Left colon (tissue), 2 donors: Measurements from ENCODE around the gene CNP. TPM values are rescaled to one million over a fixed set of nuclear protein-coding genes. Genes with fewer than 3 reads are reported as not detected.
"Not testable (repeated sequence)": the region's sequence is repeated elsewhere in the genome, so short reads cannot be mapped to it uniquely, and the experiment has no call there.

Experiments used
- ATAC-seq: fragments of 200-7000 bp; cut with Tn5 transposase; one replicate; pipeline ENCODE4 v1.9.1; 2020; ENCODE audit warnings: mild to moderate bottlenecking, moderate library complexity
- DNase-seq, 2 donors: peaks; one replicate each; pipeline ENCODE4 v3.0.0-alpha.2; 2020
- intact Hi-C, 2 donors: fragments of 100-400 bp; cut with DNase I in 1 of 2; cut with micrococcal nuclease in 1 of 2; formaldehyde crosslinking; loops; one replicate each; pipeline versions ENCODE4 v1.11.2 to v1.14.0; 2022; cut with DNase I, micrococcal nuclease
- total RNA-seq, 2 donors: library from RNA; stranded (reverse); fragmentation: NEBNext Ultra II Directional; extraction: Animal tissue kit (Norgen Biotek cat#: 25700); gene quantifications; one replicate each; pipeline ENCODE4 v1.2.1, GENCODE V29; 2021
- donor health status: DM: no; HTN: no; CAD: no.
- donor health status: DM: yes; HTN: yes; CAD: no.

The CNP gene
- total RNA-seq, 2 donors from 2014 or later = 45.6 to 53.6 TPM

DNA sequence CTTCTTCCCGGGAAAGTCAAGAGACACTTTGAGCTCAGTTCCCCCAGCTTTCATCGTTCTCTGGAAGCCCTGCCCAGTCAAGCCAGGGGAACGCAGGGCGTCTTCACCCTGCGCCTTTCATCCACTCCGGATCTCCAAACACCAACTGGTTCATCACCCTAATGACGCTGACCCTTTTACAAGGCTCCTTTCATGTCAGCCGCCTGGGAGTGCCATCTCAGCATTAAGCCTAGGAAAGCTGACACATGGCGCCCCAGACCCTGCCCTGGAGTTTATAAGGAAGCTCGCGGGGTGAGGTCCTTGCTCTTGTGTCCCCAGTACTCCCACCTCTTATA lies 51.2 kb downstream of the CNP start:
- intact Hi-C loops = no loop called here
- DNase-seq (peak in 1 of 2 donors; percentile 59), ATAC-seq (peak; percentile 22)

DNA sequence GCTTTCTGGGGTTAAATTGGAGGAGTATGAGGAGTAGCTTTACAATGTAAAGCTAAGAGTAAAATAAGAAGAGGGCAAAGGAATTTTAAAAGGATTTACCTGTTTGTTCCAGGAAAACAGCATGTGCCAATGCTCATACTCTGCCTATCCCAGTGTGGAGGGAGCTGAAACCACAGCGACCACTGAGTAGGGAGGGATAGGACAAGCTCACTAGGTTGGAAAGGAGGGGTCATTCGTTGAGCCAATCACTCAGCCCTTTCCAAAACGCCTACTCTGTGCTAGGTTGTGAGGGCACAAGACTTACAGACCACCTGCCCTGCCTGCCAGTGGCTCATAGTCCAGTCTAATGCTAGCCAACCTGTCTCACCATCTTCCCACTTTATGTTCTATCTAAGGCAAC lies 51.7 kb downstream of the CNP start:
- intact Hi-C loops = no loop called here
- ATAC-seq = no peak
- DNase-seq = no peak

DNA sequence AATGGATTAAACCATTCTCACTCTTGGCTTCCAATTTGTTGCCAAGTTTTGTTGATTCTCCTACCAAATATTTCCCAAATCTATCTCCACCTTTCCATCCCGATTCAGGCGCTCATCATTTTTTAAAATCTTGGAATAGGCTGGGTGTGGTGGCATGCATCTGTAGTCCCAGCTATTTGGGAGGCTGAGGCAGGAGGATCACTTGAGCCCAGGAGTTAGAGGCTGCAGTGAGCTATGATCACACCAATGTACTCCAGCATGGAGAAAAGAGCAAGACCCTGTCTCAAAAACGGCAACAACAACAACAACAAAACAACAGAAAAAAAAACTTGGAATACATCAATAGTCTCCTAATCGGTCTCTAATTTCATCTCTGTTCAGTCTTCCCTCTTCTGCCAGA lies 52.4 kb downstream of the CNP start:
- no peak for DNase-seq
- ATAC-seq = no peak
- intact Hi-C loops = no loop called here

DNA sequence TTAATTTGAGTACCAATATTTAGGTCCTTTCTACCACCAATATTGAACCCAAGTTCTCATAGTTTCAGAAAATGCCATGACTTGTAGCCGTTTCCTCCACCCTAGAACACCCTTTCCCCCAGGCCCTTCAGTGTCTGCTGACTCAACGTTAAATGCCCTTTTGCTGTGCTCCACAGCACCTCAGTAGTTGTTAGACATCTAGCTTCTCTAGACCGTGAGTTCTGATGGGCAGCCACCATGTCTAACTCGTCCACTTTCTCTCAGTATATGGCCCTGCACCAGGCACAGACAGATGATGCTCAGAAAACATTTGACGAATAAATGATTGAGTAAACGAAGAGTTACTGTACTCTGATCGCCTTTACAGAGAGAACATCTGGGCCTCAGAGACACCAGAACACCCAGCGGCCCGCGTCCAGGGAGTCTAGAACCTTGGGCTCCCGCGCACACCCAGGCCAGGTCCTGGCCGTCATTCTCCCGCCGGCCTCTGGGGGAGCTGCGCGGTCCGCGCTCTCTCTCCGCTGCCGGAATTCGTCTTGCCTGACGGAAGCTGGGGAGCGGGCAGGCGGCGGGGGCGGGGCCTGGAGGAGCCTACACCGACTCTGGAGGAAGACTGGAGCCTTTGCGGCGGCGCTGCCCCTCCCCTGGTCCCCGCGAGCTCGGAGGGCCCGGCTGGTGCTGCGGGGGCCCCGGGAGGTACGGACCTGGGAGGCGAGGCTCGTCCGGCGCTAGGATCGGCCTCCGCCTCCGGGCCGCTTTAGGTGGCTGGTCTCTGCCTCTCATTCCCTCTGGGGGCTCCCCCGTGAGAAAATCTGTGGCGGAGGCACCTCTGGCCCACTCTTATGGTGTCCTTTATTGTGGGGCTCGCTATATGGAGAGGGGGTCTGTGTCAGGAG lies 53.2 kb downstream of the CNP start, which contains the start of gene NKIRAS2:
TSS of gene NKIRAS2 (plus strand) at position 582 of the 896 bp plus-strand sequence. CDS start 1,488 bp downstream, outside the sequence.
- intact Hi-C loops = no loop called here
- ATAC-seq (peak; percentile 72), DNase-seq (peak; percentile 96)

DNA sequence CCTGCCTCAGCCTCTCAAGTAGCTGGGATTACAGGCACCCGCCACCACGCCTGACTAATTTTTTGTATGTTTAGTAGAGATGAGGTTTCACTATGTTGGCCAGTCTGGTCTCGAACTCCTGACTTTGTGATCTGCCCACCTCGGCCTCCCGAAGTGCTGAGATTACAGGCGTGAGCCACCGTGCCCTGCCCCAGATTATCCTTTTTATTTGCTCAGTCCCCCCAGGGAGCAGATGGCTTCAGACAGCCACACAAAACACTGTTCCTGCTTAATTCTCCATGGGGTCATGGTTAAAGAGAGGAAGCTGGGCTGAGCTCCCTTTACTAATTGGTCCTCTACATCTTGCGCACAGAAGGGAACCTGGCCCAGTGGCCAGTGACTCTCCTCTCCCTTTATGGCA lies 54.2 kb downstream of the CNP start:
- intact Hi-C loops, DNase-seq, ATAC-seq: not testable (repeated sequence)

DNA sequence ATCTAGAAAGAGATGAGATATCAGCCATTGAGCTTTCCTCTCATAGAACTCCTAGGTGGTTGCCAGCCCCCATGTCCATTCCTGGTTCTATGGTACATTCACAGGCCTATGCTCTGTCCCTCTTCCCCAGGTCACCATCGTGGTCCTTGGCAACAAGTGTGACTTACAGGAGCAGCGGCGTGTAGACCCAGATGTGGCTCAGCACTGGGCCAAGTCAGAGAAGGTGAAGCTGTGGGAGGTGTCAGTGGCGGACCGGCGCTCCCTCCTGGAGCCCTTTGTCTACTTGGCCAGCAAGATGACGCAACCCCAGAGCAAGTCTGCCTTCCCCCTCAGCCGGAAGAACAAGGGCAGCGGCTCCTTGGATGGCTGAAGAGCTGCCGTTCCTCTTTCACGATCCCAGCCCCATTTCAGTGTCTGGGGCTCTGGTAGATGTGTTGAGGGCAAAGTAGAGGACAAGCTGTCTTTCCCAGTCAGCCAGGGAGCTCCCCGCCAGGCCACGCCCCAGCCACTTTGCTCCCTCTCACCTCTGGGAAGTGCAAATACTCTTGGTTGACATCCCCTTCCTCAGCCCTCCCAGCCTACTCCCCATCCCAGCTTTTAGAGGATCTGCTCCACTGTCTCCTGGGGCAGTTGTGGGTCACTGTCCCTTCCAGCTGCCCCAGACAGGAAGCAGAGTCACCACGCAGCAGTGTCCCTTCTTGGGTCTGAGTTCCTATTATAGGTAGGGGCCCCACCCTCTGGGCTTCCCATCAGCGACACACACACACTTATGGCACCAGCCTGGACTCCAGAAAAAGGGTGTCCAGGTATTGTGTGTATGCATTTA lies 57.1 kb downstream of the CNP start:
- intact Hi-C loops = no loop called here
- DNase-seq = peak; percentile 29 to 41

DNA sequence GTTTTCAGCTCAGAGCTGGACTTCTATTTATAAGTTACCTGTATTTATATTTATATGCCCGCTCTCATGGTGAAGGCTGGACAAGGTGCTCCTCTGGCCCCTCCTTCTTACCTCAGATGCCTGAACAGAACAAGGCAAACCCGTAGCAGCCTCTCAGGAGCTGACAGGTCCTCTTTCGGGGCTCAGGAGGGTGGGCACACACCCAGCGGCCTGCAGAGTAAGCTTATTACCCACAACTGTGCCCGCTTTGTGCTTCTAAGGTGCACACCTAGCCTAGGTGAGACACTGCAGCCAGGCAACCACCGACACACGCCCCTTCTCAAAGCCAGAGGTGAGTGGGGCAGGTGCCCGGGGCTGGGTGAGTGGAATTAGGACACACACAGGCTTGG lies 58.6 kb downstream of the CNP start:
- intact Hi-C loops = loop anchor here in 1 of 2 donors (5.0 kb wide), 1 partner anchor 92 kb away; no protein-coding TSS in a partner anchor
- DNase-seq (no peak), ATAC-seq (no peak)

More for the DNA sequence above, 57.1 kb downstream of the CNP start:
- ATAC-seq = no peak

DNA sequence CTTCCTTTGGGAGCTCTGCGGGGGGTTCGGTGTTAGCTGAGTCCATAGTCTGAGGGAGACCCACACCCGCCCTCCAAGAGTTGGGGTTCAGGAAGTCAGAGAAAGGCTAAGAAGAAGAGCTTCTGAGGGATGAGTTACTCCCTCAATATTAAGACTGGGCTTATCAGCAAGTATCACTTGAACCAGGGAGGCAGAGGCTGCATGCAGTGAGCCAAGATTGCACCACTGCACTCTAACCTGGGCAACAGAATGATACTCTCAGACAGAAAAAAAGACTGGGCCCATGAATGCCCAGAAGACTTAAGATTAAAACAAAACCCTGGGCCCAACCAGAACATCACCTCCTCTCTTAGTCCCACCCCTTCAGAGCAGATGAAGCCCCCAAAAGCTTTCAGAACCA lies 59.3 kb downstream of the CNP start:
- DNase-seq (no peak), ATAC-seq (no peak)
- intact Hi-C loops = loop anchor here in 1 of 2 donors (5.0 kb wide), 1 partner anchor 91 kb away; no protein-coding TSS in a partner anchor

DNA sequence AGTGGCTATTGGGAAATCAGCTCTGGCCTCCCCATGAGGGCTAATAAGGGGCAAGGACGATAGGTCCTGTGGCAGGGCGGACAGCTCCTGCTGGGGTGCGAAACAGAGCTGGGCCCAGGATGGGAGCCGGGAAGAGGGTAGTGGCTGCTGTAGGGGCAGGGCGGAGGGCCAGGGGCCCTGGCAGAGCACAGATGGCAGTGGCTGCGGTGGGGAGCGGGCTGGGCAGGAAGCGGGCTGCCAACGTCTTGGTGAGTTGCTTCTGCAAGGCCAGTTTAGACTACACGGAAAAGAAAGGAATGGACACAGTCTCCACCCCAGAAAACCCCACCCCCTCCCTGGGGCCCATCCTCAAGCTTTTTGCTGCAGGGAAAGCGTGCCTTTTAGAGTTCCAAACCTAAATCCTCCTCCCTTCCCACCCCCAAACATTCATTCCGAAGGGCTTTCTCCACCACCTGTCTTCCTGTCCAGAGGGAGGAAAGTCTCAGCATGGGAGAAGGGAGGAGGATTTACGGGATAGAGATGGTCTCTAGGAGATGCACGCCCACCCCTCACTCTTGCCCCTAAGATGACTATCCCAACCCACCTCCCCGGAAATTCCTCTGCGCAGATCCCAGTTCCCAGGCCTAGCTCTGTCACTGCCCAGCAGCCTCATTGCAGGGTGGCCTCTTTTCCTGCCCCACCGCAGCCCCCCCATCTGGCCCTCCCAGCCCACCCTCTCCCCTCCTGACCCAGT lies 60.4 kb downstream of the CNP start:
- ATAC-seq = no peak

More for the DNA sequence above, 60.4 kb downstream of the CNP start:
- intact Hi-C loops = loop anchor here in 1 of 2 donors (5.0 kb wide), 1 partner anchor 90 kb away; no protein-coding TSS in a partner anchor
- no peak for DNase-seq

Other genes with a start within 250 kb of the CNP start
- under 1 TPM; 0.42 to 0.73 TPM for gene HAP1, start 232.2 kb upstream of the CNP start, total RNA-seq
- 100 to 1,000 TPM; 343 to 345 TPM for gene JUP, start 180.1 kb upstream of the CNP start, total RNA-seq
- gene P3H4, start 154.8 kb upstream of the CNP start, total RNA-seq = 10 to 100 TPM; 10.7 to 15.3 TPM
- 10 to 100 TPM in 1 of 2 donors, 1 to 10 TPM in 1; 4.2 to 10.8 TPM for gene FKBP10, start 153.8 kb upstream of the CNP start, total RNA-seq
- gene NT5C3B, start 130.6 kb upstream of the CNP start, total RNA-seq = 10 to 100 TPM; 16.0 to 18.8 TPM
- gene KLHL10, start 129.0 kb upstream of the CNP start, total RNA-seq = not detected
- gene KLHL11, start 101.4 kb upstream of the CNP start, total RNA-seq = 1 to 10 TPM; 6.5 to 8.9 TPM
- 100 to 1,000 TPM in 1 of 2 donors, 10 to 100 TPM in 1; 88.2 to 125 TPM for gene ACLY, start 47.8 kb upstream of the CNP start, total RNA-seq
- gene ODAD4, start 36.2 kb upstream of the CNP start, total RNA-seq = under 1 TPM; 0.12 to 0.20 TPM
- gene DNAJC7, start 50.6 kb downstream of the CNP start, total RNA-seq = 10 to 100 TPM; 76.5 to 84.6 TPM
- gene NKIRAS2, start 53.3 kb downstream of the CNP start, total RNA-seq = 10 to 100 TPM; 29.4 to 31.9 TPM
- gene C17orf113, start 83.8 kb downstream of the CNP start, total RNA-seq = 1 to 10 TPM; 1.8 to 2.5 TPM
- gene ZNF385C, start 131.7 kb downstream of the CNP start, total RNA-seq = under 1 TPM; 0.34 to 0.40 TPM
- gene DHX58, start 145.9 kb downstream of the CNP start, total RNA-seq = 10 to 100 TPM; 10.8 to 12.3 TPM
- gene KAT2A, start 154.6 kb downstream of the CNP start, total RNA-seq = 10 to 100 TPM; 23.6 TPM
- not detected for gene HSPB9, start 156.0 kb downstream of the CNP start, total RNA-seq
- 100 to 1,000 TPM; 166 TPM for gene RAB5C, start 188.2 kb downstream of the CNP start, total RNA-seq
- under 1 TPM; 0.06 TPM for gene KCNH4, start 214.3 kb downstream of the CNP start, total RNA-seq
- not detected for gene HCRT, start 218.7 kb downstream of the CNP start, total RNA-seq
- 10 to 100 TPM; 19.2 to 25.2 TPM for gene GHDC, start 227.7 kb downstream of the CNP start, total RNA-seq